ENCODE measurements around the gene SPATA46. TPM values are rescaled to one million over a fixed set of nuclear protein-coding genes. Genes with fewer than 3 reads are reported as not detected.

Gene SPATA46
- total RNA-seq, 2 donors from 2014 or later = 0.62 TPM; not detected in 1

DNA sequence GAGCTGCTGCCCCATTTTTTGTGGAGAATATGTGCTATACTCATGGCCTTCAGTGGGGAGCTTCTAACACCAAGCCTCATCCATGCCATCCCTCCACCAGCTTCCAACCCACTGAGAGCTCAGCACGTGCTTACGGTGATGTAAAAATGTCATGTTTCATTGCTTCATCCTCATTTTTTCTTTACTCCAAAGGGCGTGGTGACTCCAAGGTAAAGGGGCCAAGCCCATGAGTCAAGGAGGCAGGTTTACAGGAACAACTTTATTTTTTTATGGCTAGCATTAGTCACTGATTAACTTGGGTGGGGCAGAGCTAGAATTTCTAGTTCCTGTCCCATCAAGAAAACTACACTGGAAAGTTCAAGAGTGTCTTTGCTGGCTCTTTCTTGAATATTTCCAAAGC lies 4.7 kb upstream of the SPATA46 start, which contains the start of gene C1orf226:
Gene C1orf226, plus strand, starts transcription at position 346 of the 400 bp plus-strand sequence. CDS start 174 bp downstream, outside the sequence.
- peak; percentile 49 for DNase-seq (ENCODE audit: low spot score)
- peak; percentile 81 for TF ChIP-seq POLR2AphosphoS5 (IDR thresholded peaks at IDR 0.05)
- no peak for TF ChIP-seq POLR2A (IDR thresholded peaks at IDR 0.05)
- no peak within 1 kb of the TSS for H3K4me3 ChIP-seq
- no peaks in the 10 kb centered on the region for H3K9me3 ChIP-seq
- H3K27me3 ChIP-seq (replicated peaks; ENCODE audit: insufficient read depth) = no peaks in the 10 kb centered on the region
- H3K36me3 ChIP-seq = no peaks in the 10 kb centered on the region
- intact Hi-C loops (cut with DNase I) = no loop called here
- 63% methylated on average over 3 of the region's 3 CpGs for WGBS
- peak within 1 kb of the TSS in 1 of 2 donors; percentile 25 for H3K27ac ChIP-seq
- H3K4me1 ChIP-seq (replicated peaks) = no peaks in the 10 kb centered on the region

DNA sequence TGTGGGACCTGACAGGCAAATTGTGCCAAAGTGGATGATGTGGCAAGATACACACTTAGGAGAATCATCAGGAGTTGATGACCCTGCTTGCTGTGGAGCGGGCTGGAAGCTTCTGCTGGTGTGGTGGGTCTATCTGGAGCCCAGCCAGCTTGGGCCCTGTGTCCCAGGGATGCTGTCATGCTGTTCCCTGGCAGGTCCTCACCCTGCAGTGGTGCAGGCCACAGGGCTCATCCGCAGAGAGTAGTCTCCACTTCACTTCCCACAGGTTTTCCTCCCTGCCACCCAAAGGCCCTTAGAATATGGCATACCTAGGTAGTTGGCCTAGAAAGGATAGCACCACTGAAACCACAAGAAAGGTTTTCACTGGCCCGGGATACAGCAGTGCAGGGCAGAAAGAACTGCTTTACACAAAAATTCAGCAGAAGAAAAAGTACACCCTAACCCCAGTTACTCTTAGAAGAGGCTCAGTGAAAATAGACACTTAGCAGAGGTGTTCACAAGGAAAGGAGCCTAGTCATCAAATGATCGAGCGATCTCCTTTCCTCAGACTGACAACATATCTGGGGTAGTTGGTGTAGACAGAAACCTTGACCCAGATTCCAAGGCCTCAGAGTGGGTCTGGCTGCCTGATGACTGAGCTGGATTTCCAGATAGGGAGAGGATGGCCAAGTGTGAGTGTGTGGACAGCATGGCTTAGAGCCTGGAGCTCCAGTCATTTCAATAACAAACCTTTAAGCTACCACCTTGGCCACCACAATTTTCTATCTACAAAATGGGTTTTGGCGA lies 3.6 kb upstream of the SPATA46 start:
- no peaks in the 10 kb centered on the region for H3K9me3 ChIP-seq
- no peak for DNase-seq (ENCODE audit: low spot score)
- no peak for TF ChIP-seq POLR2AphosphoS5 (IDR thresholded peaks at IDR 0.05)
- TF ChIP-seq, protein P1, sequence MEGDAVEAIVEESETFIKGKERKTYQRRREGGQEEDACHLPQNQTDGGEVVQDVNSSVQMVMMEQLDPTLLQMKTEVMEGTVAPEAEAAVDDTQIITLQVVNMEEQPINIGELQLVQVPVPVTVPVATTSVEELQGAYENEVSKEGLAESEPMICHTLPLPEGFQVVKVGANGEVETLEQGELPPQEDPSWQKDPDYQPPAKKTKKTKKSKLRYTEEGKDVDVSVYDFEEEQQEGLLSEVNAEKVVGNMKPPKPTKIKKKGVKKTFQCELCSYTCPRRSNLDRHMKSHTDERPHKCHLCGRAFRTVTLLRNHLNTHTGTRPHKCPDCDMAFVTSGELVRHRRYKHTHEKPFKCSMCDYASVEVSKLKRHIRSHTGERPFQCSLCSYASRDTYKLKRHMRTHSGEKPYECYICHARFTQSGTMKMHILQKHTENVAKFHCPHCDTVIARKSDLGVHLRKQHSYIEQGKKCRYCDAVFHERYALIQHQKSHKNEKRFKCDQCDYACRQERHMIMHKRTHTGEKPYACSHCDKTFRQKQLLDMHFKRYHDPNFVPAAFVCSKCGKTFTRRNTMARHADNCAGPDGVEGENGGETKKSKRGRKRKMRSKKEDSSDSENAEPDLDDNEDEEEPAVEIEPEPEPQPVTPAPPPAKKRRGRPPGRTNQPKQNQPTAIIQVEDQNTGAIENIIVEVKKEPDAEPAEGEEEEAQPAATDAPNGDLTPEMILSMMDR (IDR thresholded peaks at IDR 0.05) = no peak
- no peak for TF ChIP-seq POLR2A (IDR thresholded peaks at IDR 0.05)
- no peak overlapping the region for H3K27ac ChIP-seq
- intact Hi-C loops (cut with DNase I) = no loop called here
- 88% methylated on average over 6 of the region's 6 CpGs for WGBS
- no peaks in the 10 kb centered on the region for H3K36me3 ChIP-seq
- H3K4me3 ChIP-seq = no peak overlapping the region
- no peaks in the 10 kb centered on the region for H3K27me3 ChIP-seq (replicated peaks; ENCODE audit: insufficient read depth)
- H3K4me1 ChIP-seq (replicated peaks) = no peaks in the 10 kb centered on the region

DNA sequence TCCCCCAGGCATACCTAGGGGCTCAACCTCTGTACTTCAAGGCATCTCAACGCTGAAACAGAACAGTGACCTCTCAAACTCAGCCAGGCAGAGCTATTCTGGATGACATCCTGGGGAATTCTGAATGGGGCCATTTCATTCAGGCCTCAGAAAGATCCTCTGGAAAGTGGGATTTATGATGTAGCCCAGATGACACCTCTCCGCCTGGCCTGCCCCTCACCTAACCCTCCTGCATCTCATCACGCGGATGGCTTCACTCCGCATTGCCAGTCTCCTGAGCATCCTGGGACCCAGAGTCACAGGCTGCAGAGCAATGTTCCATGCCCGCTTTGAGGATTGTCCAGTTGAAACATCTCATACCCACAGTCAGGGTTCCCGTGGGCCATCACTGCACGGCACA lies 1.2 kb downstream of the SPATA46 start:
- WGBS = 84% methylated on average over 8 of the region's 8 CpGs

DNA sequence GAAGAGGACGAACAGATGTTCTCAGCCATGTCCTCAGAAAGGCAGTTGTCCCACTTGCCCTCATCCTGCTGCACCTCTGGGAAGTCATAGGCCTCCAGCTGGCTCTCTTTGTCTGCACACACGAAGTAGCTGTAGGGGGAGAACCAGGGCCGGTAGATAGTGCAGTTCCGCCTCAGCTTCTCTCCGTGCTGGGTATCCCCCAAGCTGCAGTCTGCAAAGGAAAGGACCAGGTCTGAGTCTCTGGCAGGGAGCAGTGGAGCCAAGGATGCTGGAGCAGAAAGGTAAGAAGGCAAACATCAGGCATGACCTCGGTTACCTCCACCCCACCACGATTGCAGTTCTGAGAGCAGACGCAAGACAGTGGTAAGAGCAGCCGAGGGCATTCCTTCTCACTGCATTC lies 2.2 kb downstream of the SPATA46 start:
- Histone ChIP-seq H3K27me3 (replicated peaks; ENCODE audit: insufficient read depth) (no peaks in the 10 kb centered on the region), H3K9me3 (no peaks in the 10 kb centered on the region), H3K4me1 (replicated peaks) (no peaks in the 10 kb centered on the region), H3K27ac (no peak overlapping the region), H3K4me3 (no peak overlapping the region), H3K36me3 (no peaks in the 10 kb centered on the region)
- TF ChIP-seq POLR2AphosphoS5 (IDR thresholded peaks at IDR 0.05) (no peak), POLR2A (IDR thresholded peaks at IDR 0.05) (no peak)
- TF ChIP-seq, protein P1 (IDR thresholded peaks at IDR 0.05) = no peak
- 90% methylated on average over 9 of the region's 9 CpGs for WGBS
- DNase-seq (ENCODE audit: low spot score) = no peak
- intact Hi-C loops (cut with DNase I) = no loop called here

More for the DNA sequence above, 1.2 kb downstream of the SPATA46 start:
- Histone ChIP-seq H3K27ac (no peak overlapping the region), H3K4me1 (replicated peaks) (no peaks in the 10 kb centered on the region), H3K4me3 (no peak overlapping the region), H3K27me3 (replicated peaks; ENCODE audit: insufficient read depth) (no peaks in the 10 kb centered on the region), H3K36me3 (no peaks in the 10 kb centered on the region), H3K9me3 (no peaks in the 10 kb centered on the region)
- intact Hi-C loops (cut with DNase I) = no loop called here
- DNase-seq (ENCODE audit: low spot score) = no peak
- TF ChIP-seq POLR2A (IDR thresholded peaks at IDR 0.05) (no peak), POLR2AphosphoS5 (IDR thresholded peaks at IDR 0.05) (no peak)
- TF ChIP-seq, protein P1 (IDR thresholded peaks at IDR 0.05) = no peak

DNA sequence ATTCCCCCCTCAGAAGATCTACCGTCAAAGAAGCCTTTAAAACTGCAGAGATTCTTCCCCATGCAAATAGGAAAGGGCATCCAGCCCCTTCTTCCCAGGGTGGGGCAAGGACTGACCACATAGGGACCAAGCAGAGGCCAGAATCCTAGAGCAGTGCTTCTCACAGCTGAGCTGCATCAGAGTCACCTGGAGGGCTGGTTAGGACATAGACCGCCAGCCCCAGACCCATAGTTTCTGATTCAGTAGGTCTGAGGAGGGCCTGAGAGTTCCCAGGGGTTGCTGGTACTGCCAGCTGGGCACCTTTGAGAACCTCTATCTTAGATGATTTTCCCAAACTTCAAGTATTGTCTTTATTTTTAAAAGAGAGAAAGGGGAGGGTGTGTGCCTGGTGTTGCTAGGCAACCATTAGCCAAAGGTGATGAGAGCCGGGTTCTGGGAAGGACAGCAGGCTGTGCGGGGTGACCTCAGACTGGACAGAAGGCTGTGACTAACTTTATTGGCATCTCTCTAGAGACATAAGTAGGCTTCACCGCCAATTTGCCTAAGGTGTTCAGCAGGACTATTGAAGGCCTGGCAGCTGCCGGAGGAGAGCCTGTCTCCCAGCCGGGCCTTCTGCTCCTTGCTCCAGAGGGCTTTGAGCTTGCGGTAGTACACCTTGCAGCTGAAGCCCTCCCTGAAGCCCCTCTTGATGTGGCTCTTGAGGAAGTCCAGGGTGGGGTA lies 3.0 kb downstream of the SPATA46 start:
- DNase-seq (ENCODE audit: low spot score) = no peak
- Histone ChIP-seq H3K27me3 (replicated peaks; ENCODE audit: insufficient read depth) (no peaks in the 10 kb centered on the region), H3K27ac (no peak overlapping the region), H3K4me3 (no peak overlapping the region), H3K4me1 (replicated peaks) (no peaks in the 10 kb centered on the region), H3K36me3 (no peaks in the 10 kb centered on the region), H3K9me3 (no peaks in the 10 kb centered on the region)
- WGBS = 81% methylated on average over 8 of the region's 8 CpGs
- intact Hi-C loops (cut with DNase I) = no loop called here
- TF ChIP-seq POLR2AphosphoS5 (IDR thresholded peaks at IDR 0.05) (no peak), POLR2A (IDR thresholded peaks at IDR 0.05) (no peak)
- TF ChIP-seq, protein P1 (IDR thresholded peaks at IDR 0.05) = no peak

Measured in prostate gland (tissue), 2 donors.